HL-60 (cell line): ENCODE data around the gene OGDH.

Experiments used
- GABPA ChIP-seq: IDR thresholded peaks from 2 replicates; pipeline ENCODE4 v1.6.1; 2012; ENCODE audit warnings: low read depth
- POLR2AphosphoS5 ChIP-seq: IDR thresholded peaks from 2 replicates; pipeline ENCODE4 v1.6.1; 2012; ENCODE audit warnings: low read depth
- REST ChIP-seq: IDR thresholded peaks from 2 replicates; pipeline ENCODE4 v1.6.1; 2012; ENCODE audit warnings: low read depth; ENCODE audit not compliant: insufficient replicate concordance
- SPI1 ChIP-seq: IDR thresholded peaks from 2 replicates; pipeline ENCODE4 v1.6.1; 2012; ENCODE audit warnings: low read depth, mild to moderate bottlenecking, borderline replicate concordance
- TF ChIP-seq, protein P1 (sequence below): IDR thresholded peaks from one replicate; pipeline ENCODE4 v1.5.1; 2011; ENCODE audit warnings: low read length, control low read depth, inconsistent platforms; ENCODE audit not compliant: insufficient read depth

GRCh38 chr7:44615149-44615611 lies 8.8 kb downstream of the OGDH start:
- TF ChIP-seq, protein P1, sequence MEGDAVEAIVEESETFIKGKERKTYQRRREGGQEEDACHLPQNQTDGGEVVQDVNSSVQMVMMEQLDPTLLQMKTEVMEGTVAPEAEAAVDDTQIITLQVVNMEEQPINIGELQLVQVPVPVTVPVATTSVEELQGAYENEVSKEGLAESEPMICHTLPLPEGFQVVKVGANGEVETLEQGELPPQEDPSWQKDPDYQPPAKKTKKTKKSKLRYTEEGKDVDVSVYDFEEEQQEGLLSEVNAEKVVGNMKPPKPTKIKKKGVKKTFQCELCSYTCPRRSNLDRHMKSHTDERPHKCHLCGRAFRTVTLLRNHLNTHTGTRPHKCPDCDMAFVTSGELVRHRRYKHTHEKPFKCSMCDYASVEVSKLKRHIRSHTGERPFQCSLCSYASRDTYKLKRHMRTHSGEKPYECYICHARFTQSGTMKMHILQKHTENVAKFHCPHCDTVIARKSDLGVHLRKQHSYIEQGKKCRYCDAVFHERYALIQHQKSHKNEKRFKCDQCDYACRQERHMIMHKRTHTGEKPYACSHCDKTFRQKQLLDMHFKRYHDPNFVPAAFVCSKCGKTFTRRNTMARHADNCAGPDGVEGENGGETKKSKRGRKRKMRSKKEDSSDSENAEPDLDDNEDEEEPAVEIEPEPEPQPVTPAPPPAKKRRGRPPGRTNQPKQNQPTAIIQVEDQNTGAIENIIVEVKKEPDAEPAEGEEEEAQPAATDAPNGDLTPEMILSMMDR: no peak
- TF ChIP-seq POLR2AphosphoS5 (no peak), SPI1 (peak; percentile 53; the same call in 1 of the 2 replicates), REST (no peak), GABPA (no peak)
